Upper lobe of right lung (tissue), 1 donor: Measurements from ENCODE around the gene STX18. TPM values are rescaled to one million over a fixed set of nuclear protein-coding genes. Genes with fewer than 3 reads are reported as not detected.

ENCODE experiments used
- ATAC-seq: fragments of 200-7000 bp; cut with Tn5 transposase; one replicate; pipeline ENCODE4 v1.9.1; 2020; ENCODE audit warnings: mild to moderate bottlenecking, moderate library complexity
- DNase-seq: peaks from one replicate; pipeline ENCODE4 v3.0.0-alpha.2; 2020
- H3K27ac ChIP-seq: fragments of 200-600 bp; one replicate; pipeline ENCODE4 v1.8.0; 2022
- H3K27me3 ChIP-seq: fragments of 200-600 bp; one replicate; pipeline ENCODE4 v1.8.0; 2022; ENCODE audit warnings: mild to moderate bottlenecking
- H3K36me3 ChIP-seq: fragments of 200-600 bp; one replicate; pipeline ENCODE4 v1.8.0; 2022
- H3K4me1 ChIP-seq: fragments of 200-600 bp; one replicate; pipeline ENCODE4 v1.8.0; 2022
- H3K4me3 ChIP-seq: fragments of 200-600 bp; one replicate; pipeline ENCODE4 v1.8.0; 2022; ENCODE audit warnings: mild to moderate bottlenecking
- H3K9me3 ChIP-seq: fragments of 200-600 bp; one replicate; pipeline ENCODE4 v1.8.0; 2022
- CTCF ChIP-seq: fragments of 200-600 bp; IDR thresholded peaks from one replicate; pipeline ENCODE4 v1.8.0; 2022; ENCODE audit warnings: antibody characterized with exemption
- intact Hi-C: fragments of 100-400 bp; cut with DNase I; formaldehyde crosslinking; loops from one replicate; pipeline ENCODE4 v1.11.0; 2022
- total RNA-seq: library from RNA; stranded (reverse); fragmentation: NEBNext Ultra II Directional; extraction: Animal tissue kit (Norgen Biotek cat#: 25700); gene quantifications from one replicate; pipeline ENCODE4 v1.2.1, GENCODE V29; 2021
- donor health status: DM: no; HTN: yes; CAD: no; lungs with severe emphysema.

Gene STX18
- total RNA-seq, 1 donor from 2014 or later, result 22.1 TPM

- intact Hi-C loops, result no loop called here
- Histone ChIP-seq H3K9me3 (no peaks in the 10 kb centered on the region), H3K36me3 (no peaks in the 10 kb centered on the region), H3K27me3 (no peaks in the 10 kb centered on the region), H3K4me3 (no peak overlapping the region), H3K4me1 (peaks cover 6% of the 10 kb centered on the region), H3K27ac (no peak overlapping the region)
- no peak for TF ChIP-seq CTCF
- DNase-seq (no peak), ATAC-seq (no peak)
Measured at GRCh38 chr4:4504783-4505182, 37.1 kb downstream of the STX18 start.

GRCh38 chr4:4502694-4503311 lies 39.0 kb downstream of the STX18 start:
- Histone ChIP-seq H3K36me3 (no peaks in the 10 kb centered on the region), H3K4me3 (no peak overlapping the region), H3K27me3 (no peaks in the 10 kb centered on the region), H3K27ac (no peak overlapping the region), H3K4me1 (peaks cover 6% of the 10 kb centered on the region), H3K9me3 (no peaks in the 10 kb centered on the region)
- TF ChIP-seq CTCF, result no peak
- ATAC-seq (peak; percentile 52), DNase-seq (no peak)
- intact Hi-C loops, result no loop called here

GRCh38 chr4:4501679-4502078 lies 40.2 kb downstream of the STX18 start:
- DNase-seq (no peak), ATAC-seq (no peak)
- intact Hi-C loops, result no loop called here
- Histone ChIP-seq H3K4me3 (no peak overlapping the region), H3K4me1 (peaks cover 6% of the 10 kb centered on the region), H3K9me3 (no peaks in the 10 kb centered on the region), H3K27ac (no peak overlapping the region), H3K36me3 (no peaks in the 10 kb centered on the region), H3K27me3 (no peaks in the 10 kb centered on the region)
- no peak for TF ChIP-seq CTCF

GRCh38 chr4:4499438-4500123 lies 42.3 kb downstream of the STX18 start:
- H3K4me1 ChIP-seq, result peaks cover 6% of the 10 kb centered on the region
- no peak for ATAC-seq

GRCh38 chr4:4496592-4497372 lies 45.1 kb downstream of the STX18 start:
- no peak for TF ChIP-seq CTCF
- intact Hi-C loops, result no loop called here
- Histone ChIP-seq H3K4me3 (no peak overlapping the region), H3K4me1 (no peaks in the 10 kb centered on the region), H3K27ac (no peak overlapping the region), H3K27me3 (no peaks in the 10 kb centered on the region), H3K36me3 (no peaks in the 10 kb centered on the region), H3K9me3 (no peaks in the 10 kb centered on the region)
- no peak for DNase-seq
- ATAC-seq, result no peak

More at GRCh38 chr4:4499438-4500123, 42.3 kb downstream of the STX18 start:
- TF ChIP-seq CTCF, result no peak
- no peaks in the 10 kb centered on the region for H3K27me3 ChIP-seq
- intact Hi-C loops, result no loop called here
- H3K27ac ChIP-seq, result no peak overlapping the region
- H3K4me3 ChIP-seq, result no peak overlapping the region
- no peaks in the 10 kb centered on the region for H3K9me3 ChIP-seq
- no peak for DNase-seq
- H3K36me3 ChIP-seq, result no peaks in the 10 kb centered on the region
